DOHH2 (cell line): ENCODE results near the gene GALNT2.

ENCODE experiments used
- H3F3A ChIP-seq: fragments of 200-600 bp; sonication (generic), shearing (Covaris generic); 2 replicates; pipeline ENCODE4 v1.6.0; 2016; ENCODE audit warnings: antibody characterized with exemption, mild to moderate bottlenecking; ENCODE audit not compliant: control insufficient read depth, insufficient read depth
- H3K27ac ChIP-seq: fragments of 200-600 bp; sonication (generic); 2 replicates; pipeline ENCODE4 v1.5.1; 2014; ENCODE audit warnings: low read depth, mild to moderate bottlenecking, low read length, moderate library complexity
- H3K27me3 ChIP-seq: fragments of 200-600 bp; sonication (generic); 2 replicates; pipeline ENCODE4 v1.6.1; 2014; ENCODE audit warnings: mild to moderate bottlenecking, low read length, mixed read lengths; ENCODE audit not compliant: control insufficient read depth
- H3K36me3 ChIP-seq: fragments of 200-600 bp; sonication (generic); 2 replicates; pipeline ENCODE4 v1.6.1; 2014; ENCODE audit warnings: mild to moderate bottlenecking, low read length, moderate library complexity, mixed read lengths; ENCODE audit not compliant: control insufficient read depth
- H3K4me1 ChIP-seq: fragments of 200-600 bp; sonication (generic); 2 replicates; pipeline ENCODE4 v1.6.1; 2014; ENCODE audit warnings: mild to moderate bottlenecking, low read length, mixed read lengths; ENCODE audit not compliant: control insufficient read depth
- H3K4me2 ChIP-seq: fragments of 200-600 bp; sonication (generic); 2 replicates; pipeline ENCODE4 v1.6.0; 2014; ENCODE audit warnings: mild to moderate bottlenecking, low read length, moderate library complexity
- H3K4me3 ChIP-seq: fragments of 200-600 bp; sonication (generic); 2 replicates; pipeline ENCODE4 v1.5.1; 2014; ENCODE audit warnings: mild to moderate bottlenecking, low read length, mixed read lengths
- H3K79me2 ChIP-seq: fragments of 200-600 bp; sonication (generic); 2 replicates; pipeline ENCODE4 v1.6.1; 2014; ENCODE audit warnings: mild to moderate bottlenecking, low read length, mixed read lengths; ENCODE audit not compliant: control insufficient read depth
- H3K9me2 ChIP-seq: fragments of 200-600 bp; sonication (generic); replicated peaks from 2 replicates; pipeline ENCODE4 v1.6.1; 2014; ENCODE audit warnings: mild to moderate bottlenecking, low read length, mixed read lengths; ENCODE audit not compliant: control insufficient read depth
- H3K9me3 ChIP-seq: fragments of 200-600 bp; sonication (generic); 2 replicates; pipeline ENCODE4 v1.6.1; 2014; ENCODE audit warnings: antibody characterized with exemption, low read length, mixed read lengths; ENCODE audit not compliant: control insufficient read depth, insufficient read depth
- H4K20me1 ChIP-seq: fragments of 200-600 bp; sonication (generic); 2 replicates; pipeline ENCODE4 v1.6.0; 2014; ENCODE audit warnings: low read depth, mild to moderate bottlenecking, antibody characterized with exemption, low read length, moderate library complexity; ENCODE audit not compliant: control insufficient read depth, insufficient read depth
- EZH2phosphoT487 ChIP-seq: fragments of 200-600 bp; sonication (generic); IDR thresholded peaks from 2 replicates; pipeline ENCODE4 v1.6.1; 2017; ENCODE audit warnings: borderline replicate concordance, mild to moderate bottlenecking, antibody characterized with exemption, low read length, moderate library complexity, mixed read lengths
- TF ChIP-seq, protein P1 (sequence below): fragments of 200-600 bp; sonication (generic); IDR thresholded peaks from one replicate; pipeline ENCODE4 v1.5.1; 2014; ENCODE audit warnings: antibody characterized with exemption, mild to moderate bottlenecking, low read depth, low read length; ENCODE audit not compliant: poor library complexity, severe bottlenecking

GALNT2 gene

DNA sequence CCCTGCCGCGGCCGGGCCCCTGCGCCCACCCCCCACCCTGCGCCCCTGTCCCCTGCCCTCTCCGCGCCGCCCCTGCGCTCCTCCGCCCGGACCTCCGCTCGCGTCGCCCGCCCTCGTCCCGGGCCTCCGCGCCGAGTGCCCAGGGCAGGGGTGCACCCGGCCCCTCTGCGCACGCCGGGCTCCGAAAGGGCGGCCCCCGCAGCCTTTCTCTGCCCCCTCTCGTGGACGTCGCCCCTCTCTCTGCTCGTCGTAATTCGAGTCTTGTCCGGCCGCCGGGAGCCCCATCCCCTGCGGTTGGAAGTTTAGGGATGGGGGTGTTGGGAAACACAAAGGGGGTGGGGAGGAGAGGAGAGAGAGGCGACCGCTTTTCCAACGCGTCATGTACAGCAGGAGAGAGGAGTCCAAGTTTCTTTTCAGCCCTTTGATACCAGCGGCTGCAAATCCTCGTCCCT is 407 bp downstream of the GALNT2 start:
- H3K4me2 ChIP-seq, result peak overlapping the region; percentile 76
- H3K9me2 ChIP-seq, result no peaks in the 10 kb centered on the region
- no peak for TF ChIP-seq EZH2phosphoT487
- TF ChIP-seq, protein P1, sequence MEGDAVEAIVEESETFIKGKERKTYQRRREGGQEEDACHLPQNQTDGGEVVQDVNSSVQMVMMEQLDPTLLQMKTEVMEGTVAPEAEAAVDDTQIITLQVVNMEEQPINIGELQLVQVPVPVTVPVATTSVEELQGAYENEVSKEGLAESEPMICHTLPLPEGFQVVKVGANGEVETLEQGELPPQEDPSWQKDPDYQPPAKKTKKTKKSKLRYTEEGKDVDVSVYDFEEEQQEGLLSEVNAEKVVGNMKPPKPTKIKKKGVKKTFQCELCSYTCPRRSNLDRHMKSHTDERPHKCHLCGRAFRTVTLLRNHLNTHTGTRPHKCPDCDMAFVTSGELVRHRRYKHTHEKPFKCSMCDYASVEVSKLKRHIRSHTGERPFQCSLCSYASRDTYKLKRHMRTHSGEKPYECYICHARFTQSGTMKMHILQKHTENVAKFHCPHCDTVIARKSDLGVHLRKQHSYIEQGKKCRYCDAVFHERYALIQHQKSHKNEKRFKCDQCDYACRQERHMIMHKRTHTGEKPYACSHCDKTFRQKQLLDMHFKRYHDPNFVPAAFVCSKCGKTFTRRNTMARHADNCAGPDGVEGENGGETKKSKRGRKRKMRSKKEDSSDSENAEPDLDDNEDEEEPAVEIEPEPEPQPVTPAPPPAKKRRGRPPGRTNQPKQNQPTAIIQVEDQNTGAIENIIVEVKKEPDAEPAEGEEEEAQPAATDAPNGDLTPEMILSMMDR, result no peak
- H4K20me1 ChIP-seq, result peaks cover 13% of the 10 kb centered on the region
- peak overlapping the region; percentile 79 for H3K4me3 ChIP-seq
- H3K9me3 ChIP-seq, result peaks cover 9% of the 10 kb centered on the region; the same call in 1 of the 2 replicates
- H3K27ac ChIP-seq, result no peak overlapping the region
- no peaks in the 10 kb centered on the region for H3F3A ChIP-seq
- H3K4me1 ChIP-seq, result peaks cover 28% of the 10 kb centered on the region
- H3K36me3 ChIP-seq, result no peaks in the 10 kb centered on the region
- no peaks in the 10 kb centered on the region for H3K27me3 ChIP-seq
- peaks cover 51% of the 10 kb centered on the region for H3K79me2 ChIP-seq

DNA sequence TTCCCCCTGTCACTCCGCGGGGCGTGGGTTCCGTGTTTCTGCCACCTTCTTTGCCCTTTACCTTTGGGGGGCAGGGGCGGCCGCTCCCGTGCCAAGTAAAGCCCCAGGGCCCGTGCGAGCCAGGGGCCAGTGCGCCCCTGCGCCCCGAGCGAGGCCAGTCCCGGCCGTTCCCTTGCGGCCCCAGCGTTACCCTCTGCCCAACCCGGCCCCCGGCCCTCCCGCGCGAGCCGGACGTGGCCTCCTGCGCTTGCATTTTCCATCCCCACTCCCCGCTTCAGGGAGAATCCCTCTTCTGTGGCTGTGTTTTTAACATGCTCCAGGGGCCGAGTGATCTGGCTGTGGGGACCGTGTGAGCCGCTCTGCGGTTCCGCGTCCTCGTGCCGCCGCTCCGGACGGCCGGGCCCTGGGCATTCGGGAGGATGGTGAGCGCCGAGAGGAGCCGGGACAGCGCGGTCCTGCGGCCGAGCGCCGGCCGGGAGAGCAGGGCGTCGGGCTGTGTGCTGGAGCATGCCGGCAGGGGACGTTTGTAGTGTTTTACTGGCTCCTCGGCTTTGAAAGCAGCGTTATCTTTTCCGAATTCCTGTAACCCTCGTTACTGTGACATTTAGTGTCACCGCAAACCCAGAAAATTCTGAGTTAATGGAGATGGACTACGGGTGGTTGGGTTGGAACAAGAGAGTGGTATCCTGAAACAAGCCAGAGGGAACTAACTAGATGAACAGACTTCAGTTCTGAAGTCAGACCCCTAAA is 1.0 kb downstream of the GALNT2 start:
- H3K27ac ChIP-seq, result no peak overlapping the region
- no peaks in the 10 kb centered on the region for H3K27me3 ChIP-seq
- TF ChIP-seq EZH2phosphoT487, result no peak
- TF ChIP-seq, protein P1, result no peak
- no peaks in the 10 kb centered on the region for H3F3A ChIP-seq
- H4K20me1 ChIP-seq, result peaks cover 16% of the 10 kb centered on the region
- H3K4me2 ChIP-seq, result peak overlapping the region; percentile 76
- H3K9me2 ChIP-seq, result no peaks in the 10 kb centered on the region
- peaks cover 6% of the 10 kb centered on the region; the same call in 1 of the 2 replicates for H3K9me3 ChIP-seq
- peaks cover 28% of the 10 kb centered on the region for H3K4me1 ChIP-seq
- H3K36me3 ChIP-seq, result no peaks in the 10 kb centered on the region
- H3K4me3 ChIP-seq, result peak overlapping the region; percentile 79
- H3K79me2 ChIP-seq, result peaks cover 57% of the 10 kb centered on the region

DNA sequence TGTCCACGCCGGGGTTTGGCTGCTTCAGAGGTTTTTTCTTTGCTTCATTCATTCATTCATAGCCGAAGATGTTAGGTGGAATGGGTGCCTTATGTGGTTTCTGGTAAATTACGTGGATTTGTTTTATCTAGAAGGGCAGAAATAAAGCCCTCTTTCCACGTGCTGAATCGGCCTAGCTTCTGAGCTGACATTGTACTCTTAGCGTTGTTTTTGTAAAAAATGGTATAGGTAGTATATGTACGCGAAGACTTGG is 1.5 kb downstream of the GALNT2 start:
- no peaks in the 10 kb centered on the region for H3K36me3 ChIP-seq
- peak overlapping the region; percentile 76 for H3K4me2 ChIP-seq
- H3K4me1 ChIP-seq, result peaks cover 28% of the 10 kb centered on the region
- H3F3A ChIP-seq, result no peaks in the 10 kb centered on the region
- no peak overlapping the region for H3K27ac ChIP-seq
- TF ChIP-seq, protein P1, result no peak
- TF ChIP-seq EZH2phosphoT487, result no peak
- H3K27me3 ChIP-seq, result no peaks in the 10 kb centered on the region
- H3K79me2 ChIP-seq, result peaks cover 62% of the 10 kb centered on the region
- H4K20me1 ChIP-seq, result peaks cover 21% of the 10 kb centered on the region
- H3K4me3 ChIP-seq, result peak overlapping the region; percentile 79
- no peaks in the 10 kb centered on the region for H3K9me2 ChIP-seq
- H3K9me3 ChIP-seq, result peaks cover 6% of the 10 kb centered on the region; the same call in 1 of the 2 replicates
